ENCODE results near the gene KLF9. TPM values are rescaled to one million over a fixed set of nuclear protein-coding genes. Genes with fewer than 3 reads are reported as not detected.

KLF9 gene
- total and polyA plus RNA-seq, 9 of the 15 experiments (the other 6 are each of a cell fraction or from before 2014, with no cell fraction given), result 3.3 to 11.9 (median 6.9) TPM

DNA sequence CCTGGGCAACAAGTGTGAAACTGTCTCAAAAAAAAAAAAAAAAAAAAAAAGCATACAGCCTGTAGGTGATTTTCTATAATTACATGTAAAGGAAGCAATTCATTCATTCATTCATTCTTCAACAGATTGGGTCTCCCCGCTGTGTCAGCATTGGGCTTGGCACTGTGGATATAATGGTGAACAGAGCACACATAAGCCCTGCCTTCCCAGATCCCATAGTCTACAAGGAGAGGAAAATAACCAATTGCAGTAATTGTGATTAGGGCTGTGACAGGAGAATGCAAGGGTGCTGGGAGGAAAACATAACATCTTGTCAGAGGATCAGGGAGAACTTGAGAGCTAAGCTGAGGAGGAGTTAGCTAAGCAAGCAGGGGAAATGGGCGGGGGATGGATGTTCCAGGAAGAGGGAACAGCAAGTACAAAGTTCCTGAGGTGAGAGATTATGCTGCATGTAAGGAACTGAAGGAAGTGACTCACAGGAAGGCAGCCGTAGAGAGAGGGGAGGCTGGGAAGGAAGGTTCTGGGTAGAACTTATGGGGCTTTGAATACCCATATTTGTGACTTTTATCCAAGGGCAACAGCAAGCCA lies 24.0 kb upstream of the KLF9 start (continued):
- TF ChIP-seq JUND (IDR thresholded peaks at IDR 0.05; ENCODE audit: borderline replicate concordance, low read depth, low read length) (peak; percentile 78), JUND (tag; IDR thresholded peaks at IDR 0.05; ENCODE audit: borderline replicate concordance, low read depth, low read length) (peak; percentile 74; the same call in 1 of the 3 replicates), ZNF3 (CRISPR knock-in tag; IDR thresholded peaks at IDR 0.05) (no peak), MAFF (IDR thresholded peaks at IDR 0.05; ENCODE audit: low read length) (no peak), ZEB2 (IDR thresholded peaks at IDR 0.05) (0 out of 2 replicates have a peak, but pooled peaks have one; percentile 28), SMARCA4 (IDR thresholded peaks at IDR 0.05) (peak; percentile 53; the same call in 1 of the 2 replicates), ETV5 (CRISPR knock-in tag; IDR thresholded peaks at IDR 0.05; ENCODE audit: low read depth) (peak; percentile 78), ZNF124 (CRISPR knock-in tag; IDR thresholded peaks at IDR 0.05) (no peak), RAD51 (IDR thresholded peaks at IDR 0.05; ENCODE audit: borderline replicate concordance, low read depth) (no peak), TEAD4 (IDR thresholded peaks at IDR 0.05; ENCODE audit: low read length) (0 out of 2 replicates have a peak, but pooled peaks have one; percentile 26), TEAD4 (CRISPR knock-in tag; IDR thresholded peaks at IDR 0.05; ENCODE audit: borderline replicate concordance) (no peak), HLTF (IDR thresholded peaks at IDR 0.05) (no peak), ZNF592 (IDR thresholded peaks at IDR 0.05) (peak; percentile 59), DPF2 (IDR thresholded peaks at IDR 0.05) (peak; percentile 56; the same call in 1 of the 2 replicates), SPI1 (IDR thresholded peaks at IDR 0.05; ENCODE audit: borderline replicate concordance, low read depth, low read length) (peak; percentile 46; the same call in 1 of the 2 replicates), SRSF3 (IDR thresholded peaks at IDR 0.05; ENCODE audit: insufficient read depth, low read length) (no peak), ZSCAN32 (CRISPR knock-in tag; IDR thresholded peaks at IDR 0.05) (no peak), NBN (IDR thresholded peaks at IDR 0.05; ENCODE audit: low read depth) (no peak), ARID1B (IDR thresholded peaks at IDR 0.05) (peak; percentile 71)
- TF ChIP-seq, protein P1, sequence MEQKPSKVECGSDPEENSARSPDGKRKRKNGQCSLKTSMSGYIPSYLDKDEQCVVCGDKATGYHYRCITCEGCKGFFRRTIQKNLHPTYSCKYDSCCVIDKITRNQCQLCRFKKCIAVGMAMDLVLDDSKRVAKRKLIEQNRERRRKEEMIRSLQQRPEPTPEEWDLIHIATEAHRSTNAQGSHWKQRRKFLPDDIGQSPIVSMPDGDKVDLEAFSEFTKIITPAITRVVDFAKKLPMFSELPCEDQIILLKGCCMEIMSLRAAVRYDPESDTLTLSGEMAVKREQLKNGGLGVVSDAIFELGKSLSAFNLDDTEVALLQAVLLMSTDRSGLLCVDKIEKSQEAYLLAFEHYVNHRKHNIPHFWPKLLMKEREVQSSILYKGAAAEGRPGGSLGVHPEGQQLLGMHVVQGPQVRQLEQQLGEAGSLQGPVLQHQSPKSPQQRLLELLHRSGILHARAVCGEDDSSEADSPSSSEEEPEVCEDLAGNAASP (IDR thresholded peaks at IDR 0.05), result no peak
- TF ChIP-seq, protein P2, sequence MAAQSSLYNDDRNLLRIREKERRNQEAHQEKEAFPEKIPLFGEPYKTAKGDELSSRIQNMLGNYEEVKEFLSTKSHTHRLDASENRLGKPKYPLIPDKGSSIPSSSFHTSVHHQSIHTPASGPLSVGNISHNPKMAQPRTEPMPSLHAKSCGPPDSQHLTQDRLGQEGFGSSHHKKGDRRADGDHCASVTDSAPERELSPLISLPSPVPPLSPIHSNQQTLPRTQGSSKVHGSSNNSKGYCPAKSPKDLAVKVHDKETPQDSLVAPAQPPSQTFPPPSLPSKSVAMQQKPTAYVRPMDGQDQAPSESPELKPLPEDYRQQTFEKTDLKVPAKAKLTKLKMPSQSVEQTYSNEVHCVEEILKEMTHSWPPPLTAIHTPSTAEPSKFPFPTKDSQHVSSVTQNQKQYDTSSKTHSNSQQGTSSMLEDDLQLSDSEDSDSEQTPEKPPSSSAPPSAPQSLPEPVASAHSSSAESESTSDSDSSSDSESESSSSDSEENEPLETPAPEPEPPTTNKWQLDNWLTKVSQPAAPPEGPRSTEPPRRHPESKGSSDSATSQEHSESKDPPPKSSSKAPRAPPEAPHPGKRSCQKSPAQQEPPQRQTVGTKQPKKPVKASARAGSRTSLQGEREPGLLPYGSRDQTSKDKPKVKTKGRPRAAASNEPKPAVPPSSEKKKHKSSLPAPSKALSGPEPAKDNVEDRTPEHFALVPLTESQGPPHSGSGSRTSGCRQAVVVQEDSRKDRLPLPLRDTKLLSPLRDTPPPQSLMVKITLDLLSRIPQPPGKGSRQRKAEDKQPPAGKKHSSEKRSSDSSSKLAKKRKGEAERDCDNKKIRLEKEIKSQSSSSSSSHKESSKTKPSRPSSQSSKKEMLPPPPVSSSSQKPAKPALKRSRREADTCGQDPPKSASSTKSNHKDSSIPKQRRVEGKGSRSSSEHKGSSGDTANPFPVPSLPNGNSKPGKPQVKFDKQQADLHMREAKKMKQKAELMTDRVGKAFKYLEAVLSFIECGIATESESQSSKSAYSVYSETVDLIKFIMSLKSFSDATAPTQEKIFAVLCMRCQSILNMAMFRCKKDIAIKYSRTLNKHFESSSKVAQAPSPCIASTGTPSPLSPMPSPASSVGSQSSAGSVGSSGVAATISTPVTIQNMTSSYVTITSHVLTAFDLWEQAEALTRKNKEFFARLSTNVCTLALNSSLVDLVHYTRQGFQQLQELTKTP (IDR thresholded peaks at IDR 0.05; ENCODE audit: low read depth in 1 of 2, partially characterized antibody in 2 of 2), result peak in 1 of 2 experiments; percentile 32
